Measurements from ENCODE around the gene RAB33A.

The RAB33A gene

GRCh38 chrX:130196466-130196865 lies 24.7 kb downstream of the RAB33A start:
- Histone ChIP-seq H3K27me3 (ENCODE audit: insufficient read depth, poor library complexity, severe bottlenecking) (no peaks in the 10 kb centered on the region), H3K36me3 (ENCODE audit: low read depth) (no peaks in the 10 kb centered on the region), H3K4me1 (ENCODE audit: insufficient read depth, poor library complexity, severe bottlenecking) (no peaks in the 10 kb centered on the region), H3K27ac (ENCODE audit: poor library complexity, severe bottlenecking) (no peak overlapping the region), H3K9me3 (ENCODE audit: severe bottlenecking) (no peaks in the 10 kb centered on the region), H3K4me3 (ENCODE audit: severe bottlenecking) (no peak overlapping the region)
- no peak for DNase-seq (ENCODE audit: low spot score)
- TF ChIP-seq, protein P1, sequence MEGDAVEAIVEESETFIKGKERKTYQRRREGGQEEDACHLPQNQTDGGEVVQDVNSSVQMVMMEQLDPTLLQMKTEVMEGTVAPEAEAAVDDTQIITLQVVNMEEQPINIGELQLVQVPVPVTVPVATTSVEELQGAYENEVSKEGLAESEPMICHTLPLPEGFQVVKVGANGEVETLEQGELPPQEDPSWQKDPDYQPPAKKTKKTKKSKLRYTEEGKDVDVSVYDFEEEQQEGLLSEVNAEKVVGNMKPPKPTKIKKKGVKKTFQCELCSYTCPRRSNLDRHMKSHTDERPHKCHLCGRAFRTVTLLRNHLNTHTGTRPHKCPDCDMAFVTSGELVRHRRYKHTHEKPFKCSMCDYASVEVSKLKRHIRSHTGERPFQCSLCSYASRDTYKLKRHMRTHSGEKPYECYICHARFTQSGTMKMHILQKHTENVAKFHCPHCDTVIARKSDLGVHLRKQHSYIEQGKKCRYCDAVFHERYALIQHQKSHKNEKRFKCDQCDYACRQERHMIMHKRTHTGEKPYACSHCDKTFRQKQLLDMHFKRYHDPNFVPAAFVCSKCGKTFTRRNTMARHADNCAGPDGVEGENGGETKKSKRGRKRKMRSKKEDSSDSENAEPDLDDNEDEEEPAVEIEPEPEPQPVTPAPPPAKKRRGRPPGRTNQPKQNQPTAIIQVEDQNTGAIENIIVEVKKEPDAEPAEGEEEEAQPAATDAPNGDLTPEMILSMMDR (IDR thresholded peaks at IDR 0.05; ENCODE audit: poor library complexity, severe bottlenecking), result no peak
- no peak for ATAC-seq (ENCODE audit: low read depth)

- H3K9me3 ChIP-seq (ENCODE audit: severe bottlenecking), result no peaks in the 10 kb centered on the region
- no peaks in the 10 kb centered on the region for H3K36me3 ChIP-seq (ENCODE audit: low read depth)
- H3K27ac ChIP-seq (ENCODE audit: poor library complexity, severe bottlenecking), result no peak overlapping the region
- DNase-seq (ENCODE audit: low spot score), result no peak
- ATAC-seq (ENCODE audit: low read depth), result no peak
- no peaks in the 10 kb centered on the region for H3K4me1 ChIP-seq (ENCODE audit: insufficient read depth, poor library complexity, severe bottlenecking)
- H3K27me3 ChIP-seq (ENCODE audit: insufficient read depth, poor library complexity, severe bottlenecking), result no peaks in the 10 kb centered on the region
- H3K4me3 ChIP-seq (ENCODE audit: severe bottlenecking), result no peak overlapping the region
- TF ChIP-seq, protein P1 (IDR thresholded peaks at IDR 0.05; ENCODE audit: poor library complexity, severe bottlenecking), result no peak
Measured at GRCh38 chrX:130197464-130197863, 25.7 kb downstream of the RAB33A start.

- DNase-seq (ENCODE audit: low spot score) (no peak), ATAC-seq (ENCODE audit: low read depth) (no peak)
- Histone ChIP-seq H3K9me3 (ENCODE audit: severe bottlenecking) (no peaks in the 10 kb centered on the region), H3K4me1 (ENCODE audit: insufficient read depth, poor library complexity, severe bottlenecking) (no peaks in the 10 kb centered on the region), H3K27ac (ENCODE audit: poor library complexity, severe bottlenecking) (no peak overlapping the region), H3K4me3 (ENCODE audit: severe bottlenecking) (no peak overlapping the region), H3K36me3 (ENCODE audit: low read depth) (peaks cover 3% of the 10 kb centered on the region; the same call in 1 of the 2 replicates), H3K27me3 (ENCODE audit: insufficient read depth, poor library complexity, severe bottlenecking) (no peaks in the 10 kb centered on the region)
- TF ChIP-seq, protein P1 (IDR thresholded peaks at IDR 0.05; ENCODE audit: poor library complexity, severe bottlenecking), result no peak
Measured at GRCh38 chrX:130204647-130205046, 32.9 kb downstream of the RAB33A start.

DNA sequence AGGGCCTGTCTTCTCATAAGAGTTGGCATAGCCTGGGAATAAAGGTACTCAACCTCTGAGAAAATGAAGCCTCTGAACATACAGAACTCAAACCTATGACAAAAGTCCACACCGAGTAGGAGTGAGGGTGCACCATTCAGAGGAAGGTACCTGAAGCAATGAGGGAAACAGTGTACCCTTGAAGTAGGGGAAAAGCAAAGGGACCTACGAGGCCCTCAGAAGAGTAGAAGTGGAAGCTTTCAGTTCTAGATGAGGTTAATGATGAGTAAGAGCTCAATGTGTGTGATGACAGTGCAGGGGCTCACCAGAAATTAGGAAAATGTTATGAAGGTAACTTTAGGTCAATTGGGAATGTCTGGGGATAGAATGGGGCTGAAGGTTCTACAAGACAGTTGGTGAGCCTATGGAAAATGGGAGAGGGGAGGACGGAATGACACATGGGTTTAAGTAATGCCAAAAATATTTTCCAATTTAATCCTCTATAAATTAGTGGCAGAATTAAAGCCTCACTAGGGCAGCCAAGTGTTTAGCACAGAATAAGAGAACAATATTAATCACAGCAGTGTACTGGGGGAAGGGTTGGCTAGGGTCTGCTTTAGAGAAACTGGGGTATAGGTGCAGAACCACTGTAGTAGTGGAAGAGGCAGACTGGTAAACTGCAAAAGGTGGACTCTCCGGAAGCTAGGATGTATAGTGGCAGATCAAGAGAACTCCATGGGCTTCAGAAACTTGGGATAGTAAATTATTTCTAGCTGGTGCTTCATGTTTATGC lies 39.8 kb downstream of the RAB33A start:
- no peak overlapping the region for H3K27ac ChIP-seq (ENCODE audit: poor library complexity, severe bottlenecking)
- H3K4me1 ChIP-seq (ENCODE audit: insufficient read depth, poor library complexity, severe bottlenecking), result no peaks in the 10 kb centered on the region
- H3K9me3 ChIP-seq (ENCODE audit: severe bottlenecking), result no peaks in the 10 kb centered on the region
- DNase-seq (ENCODE audit: low spot score) (no peak), ATAC-seq (ENCODE audit: low read depth) (no peak)
- H3K27me3 ChIP-seq (ENCODE audit: insufficient read depth, poor library complexity, severe bottlenecking), result no peaks in the 10 kb centered on the region
- H3K36me3 ChIP-seq (ENCODE audit: low read depth), result peaks cover 13% of the 10 kb centered on the region; the same call in 1 of the 2 replicates
- H3K4me3 ChIP-seq (ENCODE audit: severe bottlenecking), result no peak overlapping the region
- TF ChIP-seq, protein P1 (IDR thresholded peaks at IDR 0.05; ENCODE audit: poor library complexity, severe bottlenecking), result no peak

- H3K36me3 ChIP-seq (ENCODE audit: low read depth), result peaks cover 13% of the 10 kb centered on the region; the same call in 1 of the 2 replicates
- no peak overlapping the region for H3K27ac ChIP-seq (ENCODE audit: poor library complexity, severe bottlenecking)
- H3K4me1 ChIP-seq (ENCODE audit: insufficient read depth, poor library complexity, severe bottlenecking), result no peaks in the 10 kb centered on the region
- TF ChIP-seq, protein P1 (IDR thresholded peaks at IDR 0.05; ENCODE audit: poor library complexity, severe bottlenecking), result no peak
- H3K4me3 ChIP-seq (ENCODE audit: severe bottlenecking), result no peak overlapping the region
- no peak for DNase-seq (ENCODE audit: low spot score)
- no peaks in the 10 kb centered on the region for H3K9me3 ChIP-seq (ENCODE audit: severe bottlenecking)
- H3K27me3 ChIP-seq (ENCODE audit: insufficient read depth, poor library complexity, severe bottlenecking), result no peaks in the 10 kb centered on the region
- no peak for ATAC-seq (ENCODE audit: low read depth)
Measured at GRCh38 chrX:130212371-130212770, 40.6 kb downstream of the RAB33A start.
